ENCODE data around the gene DAPK3.

DNA sequence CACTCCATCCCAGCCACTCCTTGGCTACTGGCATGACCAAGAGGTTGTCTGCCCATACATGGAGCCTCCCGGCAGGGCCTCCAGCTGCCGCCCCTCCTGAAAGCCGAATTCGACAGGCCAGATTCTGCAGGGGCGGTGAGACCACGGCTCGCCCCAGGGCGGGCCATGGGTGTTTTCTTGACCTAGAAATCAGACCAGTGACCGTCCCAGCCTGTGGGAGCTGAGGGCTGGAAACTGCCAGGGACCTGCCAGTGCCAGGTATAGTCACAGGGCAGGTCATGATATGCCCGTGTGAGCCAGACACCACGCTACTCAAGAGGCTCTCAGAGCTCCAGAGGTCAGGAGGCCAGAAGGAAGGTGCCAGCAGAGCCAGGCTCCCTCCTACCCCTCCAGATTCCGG is 16.8 kb downstream of the DAPK3 start:
- TF ChIP-seq, protein P1, sequence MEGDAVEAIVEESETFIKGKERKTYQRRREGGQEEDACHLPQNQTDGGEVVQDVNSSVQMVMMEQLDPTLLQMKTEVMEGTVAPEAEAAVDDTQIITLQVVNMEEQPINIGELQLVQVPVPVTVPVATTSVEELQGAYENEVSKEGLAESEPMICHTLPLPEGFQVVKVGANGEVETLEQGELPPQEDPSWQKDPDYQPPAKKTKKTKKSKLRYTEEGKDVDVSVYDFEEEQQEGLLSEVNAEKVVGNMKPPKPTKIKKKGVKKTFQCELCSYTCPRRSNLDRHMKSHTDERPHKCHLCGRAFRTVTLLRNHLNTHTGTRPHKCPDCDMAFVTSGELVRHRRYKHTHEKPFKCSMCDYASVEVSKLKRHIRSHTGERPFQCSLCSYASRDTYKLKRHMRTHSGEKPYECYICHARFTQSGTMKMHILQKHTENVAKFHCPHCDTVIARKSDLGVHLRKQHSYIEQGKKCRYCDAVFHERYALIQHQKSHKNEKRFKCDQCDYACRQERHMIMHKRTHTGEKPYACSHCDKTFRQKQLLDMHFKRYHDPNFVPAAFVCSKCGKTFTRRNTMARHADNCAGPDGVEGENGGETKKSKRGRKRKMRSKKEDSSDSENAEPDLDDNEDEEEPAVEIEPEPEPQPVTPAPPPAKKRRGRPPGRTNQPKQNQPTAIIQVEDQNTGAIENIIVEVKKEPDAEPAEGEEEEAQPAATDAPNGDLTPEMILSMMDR (IDR thresholded peaks at IDR 0.05; ENCODE audit: low read length), result no peak
- no peak for TF ChIP-seq EZH2 (IDR thresholded peaks at IDR 0.05; ENCODE audit: borderline replicate concordance, low read length)

All from OCI-LY1 (cell line).